CD4-positive, alpha-beta T cell treated with Interleukin-4 for 1 hour (primary cell): Measurements from ENCODE around the gene SNX33.
"Not testable (repeated sequence)": the region's sequence is repeated elsewhere in the genome, so short reads cannot be mapped to it uniquely, and the experiment has no call there.

Experiments used
- DNase-seq, 2 donors: peaks; one replicate each; pipeline ENCODE4 v3.0.0-alpha.2; 2020 to 2022

SNX33 gene

DNA sequence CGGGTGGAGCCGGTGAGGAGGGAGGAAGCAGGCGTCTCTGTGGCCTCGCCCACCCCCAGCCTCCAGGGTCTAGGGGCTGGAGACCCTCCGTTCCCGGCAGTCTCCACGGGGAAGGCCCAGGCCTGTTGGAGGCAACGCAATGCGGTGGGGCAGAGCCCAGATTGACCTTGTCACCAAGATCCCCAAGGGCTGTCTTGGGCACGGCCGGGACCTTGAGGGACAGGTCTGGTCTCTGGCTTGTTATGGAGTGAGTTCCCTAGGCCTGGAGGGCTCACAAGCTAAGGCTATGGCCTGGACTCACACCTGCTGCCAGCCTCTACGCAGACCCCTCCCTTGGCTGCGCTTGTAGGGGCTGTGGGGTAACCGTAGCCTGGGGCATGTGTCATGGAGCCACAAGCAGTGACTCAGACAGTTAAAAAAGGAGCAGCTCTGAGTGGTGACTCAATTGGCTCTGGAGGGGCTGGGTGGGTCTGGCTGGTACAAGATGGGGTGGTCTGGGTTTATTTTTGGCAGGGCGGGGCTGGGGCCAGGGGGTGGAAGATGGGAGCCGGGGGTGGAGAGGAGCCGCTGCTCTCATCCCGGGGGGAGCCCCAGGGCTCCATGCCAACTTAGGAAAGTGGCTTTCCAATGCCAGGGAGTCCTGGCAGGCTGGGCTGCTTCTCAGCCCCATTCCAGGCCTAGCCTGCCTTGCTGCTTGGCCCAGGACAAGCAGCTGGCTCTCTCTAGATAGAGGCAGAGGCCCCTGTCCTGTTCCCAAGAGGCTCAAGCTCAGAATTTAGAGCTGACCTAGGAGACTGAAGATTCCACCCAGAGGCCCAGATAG, 55.9 kb downstream of the SNX33 start:
- not testable (repeated sequence) for DNase-seq

DNA sequence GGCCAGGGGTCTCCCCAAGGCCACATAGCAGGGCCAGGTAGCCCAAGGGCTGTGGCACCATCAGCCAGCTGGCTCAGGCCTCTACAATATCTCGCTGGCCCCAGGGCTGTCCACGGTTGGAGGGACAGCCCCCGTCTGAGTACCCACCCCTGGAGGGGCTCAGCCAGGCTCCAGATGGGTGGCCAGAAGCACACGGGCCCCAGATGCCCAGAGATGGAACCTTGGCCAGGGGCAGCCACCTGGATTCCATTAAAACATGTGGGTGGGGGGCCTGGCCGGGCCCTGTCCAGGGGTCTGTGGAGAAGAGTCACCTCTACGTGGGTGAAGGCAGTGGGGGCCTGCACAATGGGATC, 56.5 kb downstream of the SNX33 start:
- DNase-seq, result no peak

DNA sequence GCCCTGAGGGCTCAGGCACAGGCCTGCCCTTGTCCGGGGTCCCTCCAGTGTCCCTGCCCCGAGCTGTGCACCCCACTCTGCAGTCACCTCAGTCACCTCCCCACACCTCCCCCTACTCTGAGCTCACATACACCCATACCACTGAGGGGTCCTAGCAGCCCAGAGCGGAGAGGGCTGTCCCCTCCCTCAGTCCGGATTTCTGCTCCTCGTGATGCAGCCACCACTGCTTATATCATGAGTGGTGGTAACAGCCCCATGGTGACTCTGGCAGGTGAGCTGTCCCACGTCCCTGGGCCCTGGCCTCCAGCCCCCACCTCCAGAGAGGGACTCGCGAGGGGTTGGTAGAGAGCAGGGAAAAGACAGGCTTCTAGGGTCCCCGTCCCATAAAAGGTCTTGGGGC, 56.9 kb downstream of the SNX33 start:
- no peak for DNase-seq

DNA sequence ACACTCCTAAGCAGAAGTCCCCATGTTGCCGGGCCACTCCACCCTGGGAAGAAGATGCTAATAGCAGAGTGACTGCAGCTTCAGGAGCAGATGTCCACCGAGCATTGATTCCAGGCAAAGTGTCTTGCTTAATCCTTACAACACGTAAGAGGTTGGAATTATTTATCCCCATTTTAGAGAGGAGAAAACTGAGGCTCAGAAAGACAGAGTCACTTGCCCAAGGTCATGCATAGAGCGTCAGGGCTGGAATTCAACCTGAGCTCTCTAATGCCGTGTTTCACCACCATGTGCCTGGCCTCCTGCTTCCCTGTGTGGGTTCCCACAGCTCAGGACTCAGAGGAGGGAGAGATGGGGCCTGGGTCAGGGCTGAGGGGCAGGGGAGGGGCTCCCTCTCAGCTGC, 57.7 kb downstream of the SNX33 start:
- not testable (repeated sequence) for DNase-seq

DNA sequence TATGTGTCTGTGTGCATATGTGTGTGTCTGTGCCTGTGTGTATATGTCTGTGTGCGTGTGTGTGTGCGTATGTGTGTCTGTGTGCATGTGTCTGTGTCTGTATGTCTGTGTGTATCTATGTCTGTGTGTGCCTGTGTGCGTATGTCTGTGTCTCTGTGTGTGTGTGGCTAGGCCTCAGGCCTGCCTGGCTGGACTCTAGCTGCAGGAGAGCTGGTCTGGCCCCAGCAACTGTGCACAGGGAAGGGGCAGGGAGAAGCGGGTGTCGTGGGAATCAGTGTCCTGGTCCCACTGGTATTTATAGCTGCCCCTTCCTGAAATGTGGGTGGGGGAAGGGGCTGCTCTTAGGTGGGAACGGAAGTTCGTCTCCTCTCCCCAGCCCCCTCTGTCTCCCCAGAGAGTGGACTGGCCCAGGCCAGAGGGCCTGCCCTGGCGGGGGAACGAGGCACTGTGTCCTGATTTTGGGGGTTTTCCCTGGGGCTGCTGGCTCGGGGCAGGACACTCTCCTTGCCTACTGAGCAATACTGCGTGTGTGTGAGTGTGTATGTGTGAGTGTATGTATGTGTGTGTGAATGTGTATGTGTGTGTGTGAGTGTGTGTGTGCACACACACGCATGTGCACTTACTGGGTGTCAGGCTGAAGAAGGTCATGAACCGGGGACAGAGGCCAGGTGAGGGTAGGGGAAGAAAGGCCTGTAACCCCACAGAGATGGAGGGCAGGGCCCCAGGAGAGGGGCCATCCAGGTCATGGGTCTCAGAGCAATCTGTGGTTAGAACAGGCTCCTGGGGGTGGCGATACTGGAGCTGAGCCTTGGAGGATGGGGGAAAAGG, 58.4 kb downstream of the SNX33 start:
- DNase-seq, result no peak

DNA sequence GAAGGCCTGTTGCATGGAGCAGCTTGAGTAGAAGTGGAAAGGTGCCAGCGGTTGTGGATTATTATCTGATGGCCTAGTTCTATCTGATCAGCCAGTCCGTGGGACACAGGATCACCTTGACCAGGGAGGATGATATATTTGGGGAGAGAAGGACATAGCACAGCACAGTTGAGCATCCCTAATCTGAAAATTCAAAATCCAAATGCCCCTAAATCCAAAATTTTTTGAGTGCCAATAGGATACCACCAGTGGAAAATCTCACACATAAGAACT, 58.9 kb downstream of the SNX33 start:
- DNase-seq, result no peak

DNA sequence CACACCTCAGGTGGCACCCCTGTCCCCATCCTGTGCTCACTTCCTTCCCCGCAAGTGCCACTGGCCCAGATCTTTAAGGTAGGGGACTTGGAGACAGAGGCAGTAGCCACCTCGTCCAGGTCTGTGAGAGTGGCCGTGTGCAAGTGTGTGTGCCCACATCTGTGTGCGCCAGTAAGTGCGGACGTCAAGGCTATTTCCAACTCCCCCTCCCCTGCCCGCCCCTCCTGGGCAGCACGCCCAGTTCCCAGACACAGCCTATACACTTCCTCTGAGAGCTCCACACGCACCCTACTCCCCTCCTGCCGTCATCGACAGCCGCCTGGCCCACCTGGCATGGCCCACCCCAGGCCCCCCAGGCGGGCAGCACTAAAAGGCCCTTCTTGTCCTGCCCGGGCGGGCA, 61.7 kb downstream of the SNX33 start:
- not testable (repeated sequence) for DNase-seq

DNA sequence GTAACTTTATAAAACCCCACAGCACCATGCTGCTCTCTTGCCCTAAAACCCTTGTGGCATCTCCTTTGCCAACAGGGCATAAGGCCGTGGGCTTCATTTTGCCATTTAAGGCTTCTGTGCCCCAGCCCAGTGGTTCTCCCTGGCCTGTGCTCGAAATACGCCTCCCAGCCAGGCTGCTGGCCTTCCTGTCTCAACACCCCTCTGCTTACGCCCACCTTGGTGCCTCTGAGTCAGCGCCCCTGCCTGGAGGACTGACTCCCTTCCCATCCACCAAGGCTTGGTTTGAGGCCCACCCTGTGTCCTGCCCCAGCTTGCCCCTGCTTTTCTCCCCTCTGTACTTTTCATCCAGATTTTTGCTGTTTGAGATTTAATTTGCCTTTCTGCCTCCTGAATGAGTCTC, 63.2 kb downstream of the SNX33 start:
- DNase-seq, result not testable (repeated sequence)

DNA sequence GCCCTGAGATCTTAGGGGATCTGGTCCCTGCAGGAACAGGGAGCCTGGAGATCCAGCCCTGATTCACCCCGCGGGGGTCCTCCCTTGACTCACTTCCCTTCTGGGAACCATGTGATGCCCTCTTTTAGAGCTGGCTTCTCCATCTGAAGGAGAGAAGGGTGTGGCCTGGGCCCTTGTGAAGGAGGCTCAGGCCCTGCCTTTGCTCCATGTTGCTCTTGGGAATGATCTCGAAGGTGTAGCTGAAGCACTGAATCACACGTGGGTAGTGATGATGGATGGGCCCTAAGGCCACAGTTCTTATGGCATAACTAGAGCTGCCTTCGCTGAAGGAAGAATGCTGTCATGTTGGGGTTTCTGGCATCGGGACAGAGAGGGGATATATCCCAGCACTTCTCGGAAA, 63.8 kb downstream of the SNX33 start:
- not testable (repeated sequence) for DNase-seq
